GM12878 (cell line): ENCODE measurements around the gene CFAP61.

ENCODE experiments used
- HDAC6 ChIP-seq: fragments of 200-600 bp; sonication (generic); IDR thresholded peaks from one replicate; pipeline ENCODE4 v1.8.0; 2017; ENCODE audit warnings: antibody characterized with exemption; ENCODE audit not compliant: unreplicated experiment
- NFIC ChIP-seq: IDR thresholded peaks from 2 replicates; pipeline ENCODE4 v1.6.1; 2012; ENCODE audit warnings: low read depth, mild to moderate bottlenecking, inconsistent platforms, low read length, moderate library complexity
- RAD21 ChIP-seq: IDR thresholded peaks from 2 replicates; pipeline ENCODE4 v1.6.1; 2011; ENCODE audit warnings: mild to moderate bottlenecking, low read depth, low read length, moderate library complexity; ENCODE audit not compliant: insufficient read depth
- SMC3 ChIP-seq: IDR thresholded peaks from 2 replicates; pipeline ENCODE4 v1.6.1; 2011; ENCODE audit warnings: low read length, improper control_type of control experiment, borderline replicate concordance
- SP1 ChIP-seq: IDR thresholded peaks from one replicate; pipeline ENCODE4 v1.6.1; 2011; ENCODE audit warnings: low read depth, low read length
- TAF1 ChIP-seq: IDR thresholded peaks from 2 replicates; pipeline ENCODE4 v1.6.1; 2011; ENCODE audit warnings: mild to moderate bottlenecking, low read depth, low read length, borderline replicate concordance
- YBX1 ChIP-seq: fragments of 450-650 bp; IDR thresholded peaks from 2 replicates; pipeline ENCODE4 v1.6.1; 2016; ENCODE audit warnings: antibody characterized with exemption
- TF ChIP-seq, protein P1 (sequence below): fragments of 450-650 bp; IDR thresholded peaks from 2 replicates; pipeline ENCODE4 v1.6.1; 2016; ENCODE audit warnings: mild to moderate bottlenecking, moderate library complexity, borderline replicate concordance
- TF ChIP-seq, protein P2 (sequence below): fragments of 450-650 bp; IDR thresholded peaks from 2 replicates; pipeline ENCODE4 v1.6.1; 2017; ENCODE audit warnings: antibody characterized with exemption, mild to moderate bottlenecking, moderate library complexity
- TF ChIP-seq, protein P3 (sequence below), 3 experiments: IDR thresholded peaks in 2 of 3; conservative IDR thresholded peaks in 1 of 3; 2 replicates each; pipeline ENCODE4 v1.5.1; 2011; ENCODE audit warnings: low read depth in 3 of 3, low read length in 3 of 3, mild to moderate bottlenecking in 3 of 3, control low read depth in 2 of 3, moderate library complexity in 2 of 3, inconsistent platforms in 1 of 3, mixed read lengths in 1 of 3; ENCODE audit not compliant: control insufficient read depth in 2 of 3, insufficient read depth in 1 of 3; ENCODE audit errors: extremely low read depth in 1 of 3

DNA sequence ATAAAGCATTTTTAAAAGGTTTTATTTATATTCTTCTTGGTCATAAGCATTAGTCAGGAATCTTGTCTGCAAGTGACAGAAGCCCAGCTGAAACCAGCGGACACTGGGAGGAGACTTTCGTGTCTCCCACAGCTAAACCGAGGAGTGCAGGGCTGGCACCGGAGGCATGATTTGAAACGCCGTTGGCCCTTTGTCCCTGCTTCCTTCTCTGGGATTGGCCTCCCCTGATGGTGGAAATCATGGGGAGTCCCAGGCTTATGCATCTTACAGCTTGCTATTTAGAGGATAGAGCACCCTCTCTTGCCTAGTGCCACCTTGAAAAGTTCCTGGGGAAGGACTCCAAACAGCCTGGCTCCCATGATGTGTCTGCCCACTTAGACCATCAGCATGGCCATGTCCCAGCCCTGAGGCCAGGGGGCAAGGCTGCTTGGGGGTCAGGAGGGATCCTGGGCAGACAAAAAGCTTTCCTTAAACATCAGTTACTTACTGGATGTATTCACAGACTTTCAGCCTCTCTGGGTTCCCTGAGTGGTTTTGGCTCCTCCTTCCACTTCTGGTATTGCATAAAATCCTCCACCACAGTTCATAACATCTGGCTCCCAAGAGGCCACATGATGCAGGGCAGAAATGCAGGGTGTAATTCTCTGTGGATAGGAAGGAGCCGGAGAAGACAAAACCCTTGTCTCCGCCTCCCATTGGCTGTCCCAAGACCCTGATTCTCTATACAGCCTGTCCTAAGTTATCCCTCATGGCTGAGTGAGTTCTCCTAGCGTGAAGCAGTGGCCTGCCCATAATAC lies 266.2 kb downstream of the CFAP61 start:
- TF ChIP-seq SMC3 (no peak), TAF1 (no peak), YBX1 (no peak), SP1 (no peak), HDAC6 (no peak), NFIC (no peak), RAD21 (no peak)
- TF ChIP-seq, protein P1, sequence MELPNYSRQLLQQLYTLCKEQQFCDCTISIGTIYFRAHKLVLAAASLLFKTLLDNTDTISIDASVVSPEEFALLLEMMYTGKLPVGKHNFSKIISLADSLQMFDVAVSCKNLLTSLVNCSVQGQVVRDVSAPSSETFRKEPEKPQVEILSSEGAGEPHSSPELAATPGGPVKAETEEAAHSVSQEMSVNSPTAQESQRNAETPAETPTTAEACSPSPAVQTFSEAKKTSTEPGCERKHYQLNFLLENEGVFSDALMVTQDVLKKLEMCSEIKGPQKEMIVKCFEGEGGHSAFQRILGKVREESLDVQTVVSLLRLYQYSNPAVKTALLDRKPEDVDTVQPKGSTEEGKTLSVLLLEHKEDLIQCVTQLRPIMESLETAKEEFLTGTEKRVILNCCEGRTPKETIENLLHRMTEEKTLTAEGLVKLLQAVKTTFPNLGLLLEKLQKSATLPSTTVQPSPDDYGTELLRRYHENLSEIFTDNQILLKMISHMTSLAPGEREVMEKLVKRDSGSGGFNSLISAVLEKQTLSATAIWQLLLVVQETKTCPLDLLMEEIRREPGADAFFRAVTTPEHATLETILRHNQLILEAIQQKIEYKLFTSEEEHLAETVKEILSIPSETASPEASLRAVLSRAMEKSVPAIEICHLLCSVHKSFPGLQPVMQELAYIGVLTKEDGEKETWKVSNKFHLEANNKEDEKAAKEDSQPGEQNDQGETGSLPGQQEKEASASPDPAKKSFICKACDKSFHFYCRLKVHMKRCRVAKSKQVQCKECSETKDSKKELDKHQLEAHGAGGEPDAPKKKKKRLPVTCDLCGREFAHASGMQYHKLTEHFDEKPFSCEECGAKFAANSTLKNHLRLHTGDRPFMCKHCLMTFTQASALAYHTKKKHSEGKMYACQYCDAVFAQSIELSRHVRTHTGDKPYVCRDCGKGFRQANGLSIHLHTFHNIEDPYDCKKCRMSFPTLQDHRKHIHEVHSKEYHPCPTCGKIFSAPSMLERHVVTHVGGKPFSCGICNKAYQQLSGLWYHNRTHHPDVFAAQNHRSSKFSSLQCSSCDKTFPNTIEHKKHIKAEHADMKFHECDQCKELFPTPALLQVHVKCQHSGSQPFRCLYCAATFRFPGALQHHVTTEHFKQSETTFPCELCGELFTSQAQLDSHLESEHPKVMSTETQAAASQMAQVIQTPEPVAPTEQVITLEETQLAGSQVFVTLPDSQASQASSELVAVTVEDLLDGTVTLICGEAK = no peak
- TF ChIP-seq, protein P2, sequence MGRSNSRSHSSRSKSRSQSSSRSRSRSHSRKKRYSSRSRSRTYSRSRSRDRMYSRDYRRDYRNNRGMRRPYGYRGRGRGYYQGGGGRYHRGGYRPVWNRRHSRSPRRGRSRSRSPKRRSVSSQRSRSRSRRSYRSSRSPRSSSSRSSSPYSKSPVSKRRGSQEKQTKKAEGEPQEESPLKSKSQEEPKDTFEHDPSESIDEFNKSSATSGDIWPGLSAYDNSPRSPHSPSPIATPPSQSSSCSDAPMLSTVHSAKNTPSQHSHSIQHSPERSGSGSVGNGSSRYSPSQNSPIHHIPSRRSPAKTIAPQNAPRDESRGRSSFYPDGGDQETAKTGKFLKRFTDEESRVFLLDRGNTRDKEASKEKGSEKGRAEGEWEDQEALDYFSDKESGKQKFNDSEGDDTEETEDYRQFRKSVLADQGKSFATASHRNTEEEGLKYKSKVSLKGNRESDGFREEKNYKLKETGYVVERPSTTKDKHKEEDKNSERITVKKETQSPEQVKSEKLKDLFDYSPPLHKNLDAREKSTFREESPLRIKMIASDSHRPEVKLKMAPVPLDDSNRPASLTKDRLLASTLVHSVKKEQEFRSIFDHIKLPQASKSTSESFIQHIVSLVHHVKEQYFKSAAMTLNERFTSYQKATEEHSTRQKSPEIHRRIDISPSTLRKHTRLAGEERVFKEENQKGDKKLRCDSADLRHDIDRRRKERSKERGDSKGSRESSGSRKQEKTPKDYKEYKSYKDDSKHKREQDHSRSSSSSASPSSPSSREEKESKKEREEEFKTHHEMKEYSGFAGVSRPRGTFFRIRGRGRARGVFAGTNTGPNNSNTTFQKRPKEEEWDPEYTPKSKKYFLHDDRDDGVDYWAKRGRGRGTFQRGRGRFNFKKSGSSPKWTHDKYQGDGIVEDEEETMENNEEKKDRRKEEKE = no peak
- TF ChIP-seq, protein P3, sequence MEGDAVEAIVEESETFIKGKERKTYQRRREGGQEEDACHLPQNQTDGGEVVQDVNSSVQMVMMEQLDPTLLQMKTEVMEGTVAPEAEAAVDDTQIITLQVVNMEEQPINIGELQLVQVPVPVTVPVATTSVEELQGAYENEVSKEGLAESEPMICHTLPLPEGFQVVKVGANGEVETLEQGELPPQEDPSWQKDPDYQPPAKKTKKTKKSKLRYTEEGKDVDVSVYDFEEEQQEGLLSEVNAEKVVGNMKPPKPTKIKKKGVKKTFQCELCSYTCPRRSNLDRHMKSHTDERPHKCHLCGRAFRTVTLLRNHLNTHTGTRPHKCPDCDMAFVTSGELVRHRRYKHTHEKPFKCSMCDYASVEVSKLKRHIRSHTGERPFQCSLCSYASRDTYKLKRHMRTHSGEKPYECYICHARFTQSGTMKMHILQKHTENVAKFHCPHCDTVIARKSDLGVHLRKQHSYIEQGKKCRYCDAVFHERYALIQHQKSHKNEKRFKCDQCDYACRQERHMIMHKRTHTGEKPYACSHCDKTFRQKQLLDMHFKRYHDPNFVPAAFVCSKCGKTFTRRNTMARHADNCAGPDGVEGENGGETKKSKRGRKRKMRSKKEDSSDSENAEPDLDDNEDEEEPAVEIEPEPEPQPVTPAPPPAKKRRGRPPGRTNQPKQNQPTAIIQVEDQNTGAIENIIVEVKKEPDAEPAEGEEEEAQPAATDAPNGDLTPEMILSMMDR (IDR thresholded peaks at IDR 0.05 in 2 of 3, conservative IDR thresholded peaks at IDR 0.05 in 1 of 3; ENCODE audit: control insufficient read depth in 2 of 3, extremely low read depth in 1 of 3, insufficient read depth in 1 of 3, low read depth in 3 of 3, low read length in 3 of 3) = no peak
